Effector CD4-positive, alpha-beta T cell (primary cell): ENCODE data around the gene TUBGCP3.
"Not testable (repeated sequence)": the region's sequence is repeated elsewhere in the genome, so short reads cannot be mapped to it uniquely, and the experiment has no call there.

Experiments used
- DNase-seq: peaks from one replicate; pipeline ENCODE4 v3.0.0-alpha.2; 2020
- total RNA-seq: gene quantifications from one replicate; lab custom pipeline; 2026; lab: John Stamatoyannopoulos, UW

Gene TUBGCP3
- total RNA-seq = 37.0 reads per million, percentile 61 among the genes with 10 or more reads in this experiment

- DNase-seq = peak; percentile 60
These were observed at the start of gene TUBGCP3 for GRCh38 chr13:112587764-112588489. TSS of gene TUBGCP3 (minus strand) at chr13:112588153. CDS start at chr13:112587980, 173 bp downstream.

GRCh38 chr13:112637017-112637801, 49.3 kb upstream of the TUBGCP3 start:
- DNase-seq = no peak

- no peak for DNase-seq
These were observed 48.5 kb upstream of the TUBGCP3 start for GRCh38 chr13:112636401-112636975.

- no peak for DNase-seq
These were observed 47.4 kb upstream of the TUBGCP3 start for GRCh38 chr13:112635323-112635722.

- DNase-seq = no peak
These were observed 46.1 kb upstream of the TUBGCP3 start for GRCh38 chr13:112634102-112634501.

- DNase-seq = not testable (repeated sequence)
These were observed 42.3 kb upstream of the TUBGCP3 start for GRCh38 chr13:112630226-112630625.

- no peak for DNase-seq
These were observed 41.2 kb upstream of the TUBGCP3 start for GRCh38 chr13:112629161-112629560.

- not testable (repeated sequence) for DNase-seq
These were observed 39.7 kb upstream of the TUBGCP3 start for GRCh38 chr13:112627613-112628012.

- DNase-seq = no peak
These were observed 39.2 kb upstream of the TUBGCP3 start for GRCh38 chr13:112627161-112627560.

GRCh38 chr13:112626761-112627160, 38.8 kb upstream of the TUBGCP3 start:
- DNase-seq = no peak

- no peak for DNase-seq
These were observed 38.2 kb upstream of the TUBGCP3 start for GRCh38 chr13:112626124-112626523.

- DNase-seq = no peak
These were observed 37.7 kb upstream of the TUBGCP3 start for GRCh38 chr13:112625698-112626097.

GRCh38 chr13:112624602-112625430, 36.9 kb upstream of the TUBGCP3 start:
- DNase-seq = no peak

- no peak for DNase-seq
These were observed 36.1 kb upstream of the TUBGCP3 start for GRCh38 chr13:112624040-112624439.

GRCh38 chr13:112623051-112623711, 35.2 kb upstream of the TUBGCP3 start:
- DNase-seq = no peak

- DNase-seq = no peak
These were observed 34.4 kb upstream of the TUBGCP3 start for GRCh38 chr13:112622375-112622774.

GRCh38 chr13:112619730-112620631, 32.0 kb upstream of the TUBGCP3 start:
- DNase-seq = no peak

GRCh38 chr13:112618501-112618900, 30.5 kb upstream of the TUBGCP3 start:
- DNase-seq = no peak

GRCh38 chr13:112617754-112618375, 29.9 kb upstream of the TUBGCP3 start:
- DNase-seq = no peak

- DNase-seq = no peak
These were observed 28.8 kb upstream of the TUBGCP3 start for GRCh38 chr13:112616586-112617362.
